Activated CD8-positive, alpha-beta memory T cell treated with anti-CD3 and anti-CD28 coated beads for 4 hours (primary cell): ENCODE data around the gene PLCB1.

Source experiments
- DNase-seq, 2 donors: peaks; one replicate each; pipeline ENCODE4 v3.0.0-alpha.2; 2020; ENCODE audit warnings: low read depth in 2 of 2

Gene PLCB1

DNA sequence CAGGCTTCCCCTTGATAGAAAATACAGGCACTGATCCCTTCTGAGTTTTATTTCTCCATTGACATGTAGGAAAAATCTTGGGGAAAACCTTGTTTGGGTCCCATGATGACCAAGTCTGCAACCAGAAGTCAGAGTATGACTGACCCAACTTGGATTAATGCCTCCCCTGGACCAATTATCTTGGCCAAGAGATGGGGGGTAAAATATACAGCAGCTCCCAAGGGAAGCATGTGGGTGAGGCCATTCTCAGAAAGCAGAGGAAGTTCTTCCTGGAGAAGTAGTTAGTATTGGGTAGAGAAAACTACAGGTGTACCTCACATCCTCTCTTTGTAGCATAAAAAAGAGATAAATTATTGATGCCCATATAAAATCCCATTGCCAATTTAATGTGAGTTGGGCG, 651.7 kb downstream of the PLCB1 start:
- no peak for DNase-seq

DNA sequence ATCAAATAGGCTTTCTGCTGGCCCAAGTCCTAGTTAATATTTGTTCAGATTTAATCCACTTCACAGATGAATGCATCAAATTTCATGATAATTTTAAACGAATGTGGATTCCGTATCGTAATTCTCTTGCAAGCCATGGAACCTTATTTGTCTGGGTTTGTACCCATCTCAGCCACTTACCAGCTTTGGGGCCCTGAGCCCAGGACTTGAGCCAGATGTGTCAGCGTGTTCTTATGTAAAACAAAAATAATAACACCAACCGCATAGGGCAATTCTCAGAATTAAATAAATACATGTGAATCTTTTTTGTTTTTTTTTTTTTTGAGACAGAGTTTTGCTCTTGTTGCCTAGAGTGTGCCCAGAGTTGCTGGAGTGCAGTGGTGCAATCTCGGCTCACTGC, 654.3 kb downstream of the PLCB1 start:
- no peak for DNase-seq

DNA sequence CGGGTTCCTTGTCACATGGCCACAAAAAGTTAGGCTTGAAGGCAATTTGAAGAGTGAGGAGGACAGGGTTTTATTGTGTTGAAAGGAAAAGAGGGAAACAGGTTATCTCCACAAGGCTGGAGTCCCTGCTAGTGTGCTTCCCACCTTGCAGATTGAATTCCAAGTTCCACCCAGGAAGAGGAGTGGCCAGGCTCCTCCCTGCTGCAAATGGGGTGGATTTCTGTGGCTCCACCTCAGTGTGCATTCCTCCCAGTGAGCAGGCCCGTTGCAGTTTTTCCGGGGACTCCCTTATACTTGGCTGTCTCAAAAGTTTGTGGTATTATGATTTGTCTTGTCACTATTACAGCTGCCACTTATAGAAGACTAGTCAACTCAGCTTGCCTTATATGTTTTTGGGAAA, 655.0 kb downstream of the PLCB1 start:
- no peak for DNase-seq

DNA sequence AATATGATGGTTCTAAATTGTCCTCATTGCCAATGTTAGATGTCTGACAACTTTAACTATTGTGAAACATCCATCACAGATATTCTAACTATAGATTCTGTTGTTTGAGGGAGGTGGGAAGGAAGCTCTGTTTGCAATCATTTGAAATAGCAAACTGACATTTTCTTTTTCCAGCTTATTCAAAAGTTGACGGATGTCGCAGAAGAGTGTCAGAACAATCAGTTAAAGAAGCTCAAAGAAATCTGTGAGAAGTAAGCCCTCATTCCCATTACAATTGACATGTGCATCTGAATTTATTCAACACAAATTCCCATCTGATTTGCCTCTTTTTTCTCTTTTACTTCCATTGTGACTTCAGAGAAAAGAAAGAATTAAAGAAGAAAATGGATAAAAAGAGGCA, 656.2 kb downstream of the PLCB1 start:
- DNase-seq = no peak

DNA sequence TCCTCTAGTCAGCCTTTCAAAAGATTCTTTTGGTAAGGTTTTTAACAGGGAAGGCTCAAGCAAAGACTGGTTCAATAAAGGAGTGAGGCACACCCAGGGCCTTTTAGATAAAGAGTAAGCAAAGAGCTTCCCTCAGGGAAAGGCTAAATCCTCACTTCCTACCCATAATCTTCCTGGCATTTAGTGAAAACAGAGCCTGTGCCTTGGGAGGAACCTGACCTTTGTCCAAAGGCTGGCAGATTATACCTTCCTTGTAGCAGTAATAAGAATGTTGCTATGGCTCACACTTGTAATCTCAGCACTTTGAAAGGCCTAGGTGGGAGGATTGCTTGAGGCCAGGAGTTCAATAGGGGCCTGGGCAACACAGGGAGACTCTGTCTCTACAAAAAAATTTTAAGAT, 656.8 kb downstream of the PLCB1 start:
- DNase-seq = no peak

DNA sequence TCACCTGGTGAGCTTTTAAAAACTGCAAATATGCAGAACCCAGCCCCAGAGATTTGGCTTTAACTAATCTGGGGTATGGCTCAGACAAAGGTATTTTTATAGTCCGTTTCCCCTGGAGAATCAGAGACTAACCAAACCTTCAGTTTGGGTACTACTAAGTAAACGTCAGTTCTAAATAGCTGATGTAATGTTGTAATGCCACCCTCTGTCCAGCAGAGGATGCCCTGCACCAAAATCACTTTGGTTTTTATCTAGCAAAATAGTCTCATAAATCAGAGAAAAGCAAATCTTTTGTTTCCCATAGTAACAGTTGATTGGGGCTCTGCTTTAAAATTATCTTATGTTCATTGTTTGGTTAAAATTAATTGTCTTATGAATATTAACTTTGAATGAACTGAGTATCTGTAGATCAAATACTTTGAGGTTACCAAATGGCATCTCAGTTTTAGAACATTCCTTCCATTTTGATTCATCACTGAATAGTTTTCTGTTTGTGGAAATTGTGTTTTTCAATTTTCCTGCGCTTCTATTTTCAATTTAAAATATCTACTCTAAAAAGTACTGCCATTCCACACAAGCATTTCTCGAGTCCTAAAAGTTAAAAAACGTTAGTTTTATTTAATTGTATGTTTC, 658.5 kb downstream of the PLCB1 start:
- no peak for DNase-seq

DNA sequence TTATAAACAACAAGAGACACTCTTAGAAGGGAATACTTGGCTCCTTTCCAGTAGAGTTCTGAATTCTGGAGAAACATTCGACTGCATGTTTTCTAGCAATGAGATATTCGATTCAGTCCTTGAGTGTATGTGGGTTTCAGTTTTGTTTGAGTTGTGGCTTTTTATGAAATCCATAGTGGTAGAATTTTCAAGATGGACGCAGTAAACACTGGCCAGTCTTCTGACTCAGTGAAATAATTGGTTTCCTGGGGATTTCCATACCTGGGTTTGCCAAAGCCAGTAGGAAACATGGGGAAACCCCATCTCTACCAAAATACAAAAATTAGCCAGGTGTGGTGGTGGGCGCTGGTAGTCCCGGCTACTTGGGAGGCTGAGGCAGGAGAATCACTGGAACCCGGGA, 663.3 kb downstream of the PLCB1 start:
- DNase-seq = no peak

DNA sequence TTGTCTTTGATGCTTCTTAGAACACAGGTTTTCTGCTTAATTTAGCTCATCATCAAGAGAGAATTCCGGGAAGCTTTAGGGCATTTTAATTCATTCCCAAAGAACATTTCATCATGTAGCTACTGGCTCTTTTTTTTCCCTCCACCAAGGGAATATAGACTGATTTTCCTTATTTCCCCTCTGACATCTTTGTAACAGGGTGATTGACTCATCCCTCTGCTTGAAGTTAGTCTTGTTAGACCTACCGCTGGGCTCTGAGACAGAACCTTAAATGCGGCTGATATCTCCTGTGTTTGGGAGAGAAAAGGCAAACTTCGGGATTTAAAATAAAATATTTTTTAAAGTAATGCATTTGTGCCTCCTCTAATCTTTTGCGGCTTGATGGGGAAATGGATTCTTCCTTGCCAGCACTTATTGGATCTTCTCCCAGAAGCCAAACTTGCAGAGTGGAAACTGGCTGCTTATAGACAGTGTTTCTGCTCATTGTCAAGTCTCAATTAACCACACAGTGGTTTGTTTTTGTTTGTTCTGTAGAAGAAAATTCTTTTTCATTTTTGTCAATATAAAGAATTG, 664.1 kb downstream of the PLCB1 start:
- no peak for DNase-seq

DNA sequence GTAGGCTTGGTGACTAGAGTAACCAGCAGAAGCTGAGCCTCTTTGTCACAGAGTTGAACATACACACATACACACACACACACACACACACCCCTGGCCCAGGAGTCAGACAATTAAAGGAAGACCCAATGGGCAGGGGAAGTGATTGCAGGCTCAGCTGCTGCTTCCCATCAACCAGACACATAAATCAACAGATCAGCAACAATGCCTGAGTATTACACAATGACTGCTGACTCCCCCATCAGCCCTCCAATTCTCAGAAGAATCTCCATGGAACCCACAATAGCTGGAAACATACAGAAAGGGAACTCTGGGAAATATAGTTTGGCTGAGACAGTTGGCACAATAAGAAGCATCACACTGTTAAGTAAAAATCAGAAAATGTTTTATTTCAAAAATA, 666.4 kb downstream of the PLCB1 start:
- no peak for DNase-seq

DNA sequence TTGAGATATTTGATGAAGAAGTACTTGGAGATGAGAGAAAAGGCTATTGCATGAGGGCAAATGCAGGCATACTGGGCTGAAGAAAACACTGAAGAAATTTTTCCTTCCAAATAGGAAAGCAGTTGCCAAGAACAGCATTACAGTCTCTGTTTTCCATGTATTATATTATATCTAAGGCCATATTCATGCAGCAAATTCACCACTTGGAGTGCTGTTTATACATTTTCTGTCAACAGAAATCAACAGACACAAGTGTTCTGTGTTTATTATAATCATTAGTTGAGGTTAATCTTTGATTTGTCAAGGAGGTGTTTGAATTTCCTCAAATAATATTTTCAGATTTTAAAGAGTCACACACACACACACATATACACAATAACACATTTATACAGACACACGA, 668.0 kb downstream of the PLCB1 start:
- no peak for DNase-seq

DNA sequence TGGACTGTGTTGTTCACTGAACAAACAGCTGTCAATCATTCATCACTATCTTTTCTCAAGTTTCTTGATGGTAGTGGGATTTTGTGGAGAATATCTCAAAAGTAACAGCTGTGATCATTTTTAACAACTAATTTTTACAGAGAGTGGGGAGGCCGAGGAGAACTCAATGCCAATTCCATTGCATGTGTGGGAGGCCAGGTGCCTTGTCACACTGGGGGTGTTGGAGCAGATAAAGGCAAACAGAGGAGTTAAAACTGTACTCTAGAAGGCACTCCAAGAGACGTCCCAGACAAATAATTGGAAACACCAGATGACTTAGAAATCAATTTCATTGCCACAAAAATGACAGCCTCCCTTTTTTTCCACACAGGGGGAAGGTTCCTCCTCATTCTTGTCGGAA, 669.6 kb downstream of the PLCB1 start:
- no peak for DNase-seq

DNA sequence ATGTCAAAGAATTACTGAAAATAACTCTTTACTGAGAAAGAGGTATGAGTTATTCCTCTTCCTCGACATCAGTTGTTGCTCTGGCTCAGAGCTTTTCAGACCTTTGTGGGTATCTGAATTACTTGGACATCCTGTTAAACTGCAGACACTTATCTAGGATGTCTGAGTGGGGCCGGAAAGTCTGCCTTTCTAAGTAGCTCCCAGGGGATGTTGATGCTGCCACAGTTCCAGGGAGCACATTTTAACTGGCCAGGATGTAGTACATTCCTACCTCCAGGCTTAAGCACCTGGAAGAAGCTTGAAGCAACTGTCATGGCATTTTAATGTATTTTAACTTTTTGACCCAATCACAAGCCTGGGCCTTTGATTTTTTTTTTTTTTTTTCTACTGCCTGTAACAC, 671.0 kb downstream of the PLCB1 start:
- DNase-seq = no peak

DNA sequence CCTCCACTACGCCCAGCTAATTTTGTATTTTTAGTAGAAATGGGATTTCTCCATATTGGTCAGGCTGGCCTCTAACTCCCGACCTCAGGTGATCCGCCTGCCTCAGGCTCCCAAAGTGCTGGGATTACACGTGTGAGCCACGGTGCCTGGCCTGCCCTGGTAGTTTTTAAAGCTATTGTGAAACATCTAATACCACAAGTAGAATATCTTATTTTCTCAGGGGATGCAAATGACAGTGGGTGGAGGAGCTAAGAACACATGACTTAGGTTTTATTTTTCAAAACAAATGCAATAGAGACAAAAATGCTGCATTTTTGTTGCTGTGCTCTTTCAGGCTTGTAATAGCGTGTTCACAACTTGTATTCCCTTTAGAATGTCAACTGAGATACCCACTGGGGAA, 671.9 kb downstream of the PLCB1 start:
- no peak for DNase-seq

DNA sequence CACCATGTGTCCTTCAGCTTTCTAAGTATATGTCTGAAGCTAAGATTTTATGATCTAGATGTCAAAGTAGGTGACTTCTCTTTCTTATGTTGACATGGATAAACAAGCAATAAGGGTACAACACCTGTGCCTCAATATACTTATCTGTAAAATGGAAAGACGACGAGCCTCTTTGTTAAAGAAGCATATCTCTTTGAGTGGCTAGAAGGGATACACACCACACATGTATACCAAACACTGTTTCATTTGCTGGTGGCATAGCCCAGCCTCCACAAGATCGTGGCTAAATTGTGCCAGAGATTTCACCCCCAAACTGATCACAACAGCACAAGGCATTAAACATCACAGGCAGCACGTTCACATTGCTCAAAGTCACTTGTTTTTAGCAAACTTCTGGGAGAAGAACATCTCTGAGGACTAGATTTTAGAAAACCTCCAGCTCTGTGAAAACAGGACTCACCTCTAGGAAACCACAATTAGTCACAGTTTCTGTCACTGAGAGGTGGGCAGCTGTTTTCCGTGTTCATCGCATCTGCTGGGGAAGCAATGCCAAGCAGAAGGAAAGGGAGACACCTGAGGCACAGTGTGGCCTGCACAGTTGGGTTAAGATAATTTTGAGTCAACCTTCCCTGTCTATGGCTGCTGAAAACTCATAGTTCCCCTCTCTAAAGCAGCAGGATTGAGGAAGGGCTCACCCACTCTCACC, 673.8 kb downstream of the PLCB1 start:
- no peak for DNase-seq

DNA sequence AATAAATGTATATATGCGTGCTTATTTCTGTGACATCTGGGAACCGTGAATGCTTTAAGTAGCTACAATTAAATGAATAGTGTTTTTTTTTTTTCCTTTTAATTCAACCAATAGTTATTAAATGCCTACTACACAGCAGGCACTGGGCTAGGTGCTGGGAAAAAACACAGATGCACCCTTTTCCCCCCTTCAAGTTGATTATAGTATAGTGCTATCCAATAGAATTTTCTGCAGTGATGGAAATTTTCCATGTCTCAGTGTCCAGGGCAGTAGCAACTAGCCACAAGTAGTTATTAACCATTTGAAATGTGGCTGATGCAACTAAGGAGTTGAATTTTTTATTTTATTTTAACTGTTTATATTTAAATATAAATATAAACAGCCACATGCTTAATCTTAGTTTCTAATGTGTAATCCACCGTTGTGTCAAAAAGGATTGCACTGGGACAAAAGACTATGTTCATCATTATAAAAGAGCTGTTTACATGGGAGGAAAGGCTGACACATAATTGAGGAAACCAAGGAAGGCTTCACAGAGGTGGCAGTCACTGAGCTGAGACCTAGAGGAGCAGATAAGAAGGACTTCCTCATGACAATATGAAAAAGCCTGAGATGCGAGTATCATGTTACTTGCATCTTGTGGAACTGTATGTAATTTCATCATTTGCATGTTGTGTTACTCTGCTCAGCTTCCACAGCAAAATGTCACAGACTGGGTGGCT, 675.6 kb downstream of the PLCB1 start:
- DNase-seq = no peak

DNA sequence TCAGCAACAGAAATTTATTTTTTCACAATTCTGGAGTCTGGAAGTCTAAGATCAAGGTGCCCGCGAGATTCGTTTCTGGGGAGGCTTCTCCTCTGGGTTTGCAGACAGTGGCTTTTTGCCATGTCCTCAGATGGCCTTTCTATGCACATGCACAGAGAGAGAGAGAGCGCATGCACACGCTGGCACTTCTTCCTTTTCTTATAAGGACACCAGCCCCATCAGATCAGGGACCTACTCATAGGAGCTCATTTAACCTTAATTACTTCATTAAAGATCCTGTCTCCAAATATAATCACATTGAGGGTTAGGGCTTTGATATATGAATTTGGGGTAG, 676.1 kb downstream of the PLCB1 start:
- DNase-seq = no peak

DNA sequence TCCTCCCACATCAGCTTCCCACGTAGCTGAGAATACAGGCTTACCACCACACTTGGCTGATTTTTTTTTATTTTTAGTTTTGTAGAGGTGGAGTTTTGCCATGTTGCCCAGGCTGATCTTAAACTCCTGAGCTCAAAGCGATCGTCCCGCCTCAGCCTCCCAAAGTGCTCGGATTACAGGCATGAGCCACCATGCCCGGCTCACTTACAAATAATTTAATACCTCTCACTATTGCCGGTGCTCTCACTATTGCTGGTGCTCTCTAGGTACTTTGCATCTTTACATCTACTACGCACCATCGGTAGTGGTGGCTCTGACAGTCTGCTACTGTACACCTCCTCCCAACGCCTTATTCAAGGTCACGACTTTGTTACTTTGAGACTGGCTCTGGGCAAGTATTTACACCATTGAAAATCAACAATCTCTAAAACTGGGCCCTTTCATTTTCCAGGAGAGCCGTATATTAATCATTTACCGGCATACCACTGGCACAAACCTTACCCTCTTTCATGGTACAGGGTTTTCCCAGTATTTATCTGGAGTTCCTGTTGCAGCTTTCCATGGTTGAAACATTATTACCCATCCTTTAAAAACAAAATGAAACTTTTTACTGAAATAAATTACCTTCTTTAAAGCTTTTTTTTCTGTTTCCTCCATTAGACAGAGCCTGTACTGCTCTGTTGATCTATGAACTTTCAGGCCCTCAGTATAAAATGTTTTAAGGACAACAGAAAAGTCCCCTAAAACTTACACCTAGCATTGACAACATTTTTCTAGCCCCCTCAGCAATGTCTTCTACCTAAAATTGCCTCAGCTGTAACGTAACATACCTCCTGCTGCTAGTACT, 677.3 kb downstream of the PLCB1 start:
- no peak for DNase-seq

DNA sequence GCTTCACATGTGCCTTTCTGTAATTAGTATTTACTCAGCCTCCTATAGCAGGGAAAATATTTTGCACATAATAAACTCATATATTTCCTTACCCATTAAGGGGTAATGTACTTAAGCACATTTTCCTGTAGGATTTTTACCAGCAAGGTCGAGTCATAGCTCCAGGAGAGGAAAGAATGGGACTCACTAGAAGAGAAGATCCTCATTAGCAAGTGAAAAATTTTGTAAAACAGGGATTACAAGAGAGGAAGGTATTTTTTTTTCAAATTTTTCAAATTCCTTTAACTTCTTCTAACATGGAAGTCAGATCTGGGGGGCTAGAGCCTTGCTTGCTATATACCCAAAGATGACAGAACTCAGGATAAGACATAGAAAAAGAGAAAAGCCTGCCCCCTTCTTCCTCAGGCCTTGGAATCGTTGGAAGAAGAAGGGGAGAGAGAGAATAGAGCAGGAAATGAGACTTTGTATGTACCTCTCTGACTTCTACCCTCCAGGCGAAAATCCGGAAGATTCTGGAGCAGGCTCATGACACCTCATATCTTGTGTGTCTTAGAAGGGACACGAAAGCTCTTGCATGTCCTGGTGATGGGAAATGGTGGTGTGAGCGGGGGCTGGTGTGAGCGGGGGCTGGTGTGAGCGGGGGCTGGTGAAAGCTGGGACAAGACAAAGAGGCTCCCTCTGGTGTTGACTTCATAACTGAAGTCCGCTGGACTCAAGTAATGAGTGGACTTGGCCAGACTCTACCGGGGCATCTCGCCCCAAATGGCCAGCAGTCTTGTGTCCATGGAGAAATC, 679.9 kb downstream of the PLCB1 start:
- no peak for DNase-seq

DNA sequence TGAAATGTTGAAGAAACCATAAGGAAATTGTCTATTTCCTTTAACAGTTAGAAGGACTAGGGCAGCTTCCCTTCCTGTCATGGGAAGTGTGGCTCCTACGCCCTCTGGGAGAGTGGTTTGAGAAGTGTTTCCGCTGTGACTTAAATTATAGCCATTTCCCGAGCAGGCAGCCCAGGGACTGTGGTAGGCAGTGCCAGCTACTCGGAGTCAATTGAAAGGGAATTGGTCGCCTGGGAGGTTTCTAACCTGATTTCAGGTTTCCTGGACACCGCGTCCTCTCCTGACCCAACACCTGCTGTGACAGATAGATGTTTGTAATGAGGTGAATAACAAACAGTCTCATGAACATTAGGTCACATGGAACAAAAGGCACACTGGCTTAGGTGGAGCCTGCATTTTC, 680.8 kb downstream of the PLCB1 start:
- no peak for DNase-seq

DNA sequence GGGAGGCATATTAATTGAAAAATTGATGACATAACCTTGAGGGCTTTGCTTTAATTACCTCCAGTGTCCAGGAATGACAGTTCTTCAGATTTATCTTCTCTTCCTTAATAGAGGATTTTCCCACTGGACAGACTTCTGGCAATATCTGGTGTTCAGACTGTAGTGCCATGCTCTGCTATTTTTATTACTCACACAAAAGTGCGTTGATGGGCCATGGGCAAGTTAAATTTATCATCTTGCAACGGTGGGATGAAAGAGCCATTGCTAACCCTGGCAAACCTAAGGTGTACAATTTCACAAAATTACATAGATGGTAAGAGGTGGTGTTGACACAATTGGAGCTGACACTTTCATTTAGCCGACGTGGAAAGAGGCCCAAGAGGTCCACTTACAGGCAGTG, 683.1 kb downstream of the PLCB1 start:
- DNase-seq = no peak

DNA sequence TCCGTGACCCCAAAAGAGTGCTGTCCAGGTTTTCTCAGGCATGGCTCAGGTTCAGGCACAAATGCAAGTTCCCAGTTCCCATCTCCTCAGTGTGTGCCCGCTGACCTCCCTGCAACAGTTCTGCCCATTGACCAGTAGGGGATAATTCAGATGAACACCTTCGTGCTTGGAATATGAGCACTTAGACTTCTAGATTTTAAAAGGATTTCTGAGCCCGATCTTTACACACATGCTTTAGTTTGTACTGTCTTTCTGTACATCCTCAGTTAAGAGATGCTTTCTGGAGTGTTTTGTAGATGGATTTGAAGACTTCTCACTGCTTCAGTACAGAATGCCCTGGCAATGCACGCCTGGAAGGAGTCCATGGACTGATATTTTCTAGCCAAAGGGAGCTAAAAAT, 697.2 kb downstream of the PLCB1 start:
- no peak for DNase-seq
